WTC11 (cell line): ENCODE measurements around the gene NCL. TPM values are rescaled to one million over a fixed set of nuclear protein-coding genes. Genes with fewer than 3 reads are reported as not detected.
A peak's percentile ranks its signal among the peaks of the same experiment; 100 is the strongest.

Experiments used
- ATAC-seq: fragments of 200-7000 bp; cut with Tn5 transposase; 2 replicates; pipeline ENCODE4 v1.10.0; 2021; ENCODE audit warnings: mild to moderate bottlenecking, moderate library complexity
- CTCF ChIA-PET: fragments of 300-600 bp; sonication (Branson Sonifier 250); formaldehyde crosslinking; loops from one replicate; lab custom pipeline; 2021; ENCODE audit warnings: antibody characterized with exemption; lab: Charles Lee
- POLR2A ChIA-PET: fragments of 350-600 bp; sonication (Branson Sonifier 250); formaldehyde crosslinking; loops from one replicate; lab custom pipeline; 2021; ENCODE audit warnings: antibody characterized with exemption; lab: Charles Lee
- DNase-seq: peaks from one replicate; pipeline ENCODE4 v3.0.0; 2021; ENCODE audit warnings: low spot score
- H3K27ac Mint-ChIP-seq: 2 replicates; pipeline ENCODE4 v1.8.0; 2021; ENCODE audit warnings: mixed read lengths
- H3K27me3 Mint-ChIP-seq: 2 replicates; pipeline ENCODE4 v1.8.0; 2021; ENCODE audit warnings: low read depth, mild to moderate bottlenecking, moderate library complexity, mixed read lengths
- H3K36me3 Mint-ChIP-seq: 2 replicates; pipeline ENCODE4 v1.8.0; 2021; ENCODE audit warnings: mixed read lengths
- H3K4me1 Mint-ChIP-seq: 2 replicates; pipeline ENCODE4 v1.8.0; 2022; ENCODE audit warnings: mixed read lengths
- H3K4me3 Mint-ChIP-seq: 2 replicates; pipeline ENCODE4 v1.8.0; 2021; ENCODE audit warnings: mild to moderate bottlenecking, moderate library complexity, mixed read lengths
- H3K9me3 Mint-ChIP-seq: 2 replicates; pipeline ENCODE4 v1.8.0; 2021; ENCODE audit warnings: mixed read lengths
- CBFB ChIP-seq: sonication (generic); formaldehyde crosslinking; IDR thresholded peaks from 2 replicates; pipeline ENCODE4 v1.8.1; 2022; ENCODE audit warnings: mild to moderate bottlenecking, low read depth, missing genetic modification reagents
- ETV6 ChIP-seq: sonication (generic); formaldehyde crosslinking; IDR thresholded peaks from 2 replicates; pipeline ENCODE4 v1.8.1; 2022; ENCODE audit warnings: mild to moderate bottlenecking, missing genetic modification reagents
- FOXJ3 ChIP-seq: sonication (generic); formaldehyde crosslinking; IDR thresholded peaks from 2 replicates; pipeline ENCODE4 v1.9.0; 2021; ENCODE audit warnings: missing genetic modification reagents, mild to moderate bottlenecking, borderline replicate concordance
- IRF2 ChIP-seq: sonication (generic); formaldehyde crosslinking; IDR thresholded peaks from 2 replicates; pipeline ENCODE4 v1.8.0; 2022; ENCODE audit warnings: low read depth, missing genetic modification reagents, borderline replicate concordance
- JUN ChIP-seq: sonication (generic); formaldehyde crosslinking; IDR thresholded peaks from 2 replicates; pipeline ENCODE4 v1.8.0; 2023; ENCODE audit warnings: mild to moderate bottlenecking, missing genetic modification reagents
- PRRX2 ChIP-seq: fragments of 250-450 bp; sonication (Bioruptor Pico); IDR thresholded peaks from 2 replicates; pipeline ENCODE4 v1.8.0; 2021; ENCODE audit warnings: mild to moderate bottlenecking
- RELA ChIP-seq: sonication (generic); formaldehyde crosslinking; IDR thresholded peaks from 2 replicates; pipeline ENCODE4 v1.8.1; 2022; ENCODE audit warnings: missing genetic modification reagents, mild to moderate bottlenecking, borderline replicate concordance
- TEAD4 ChIP-seq: sonication (generic); formaldehyde crosslinking; IDR thresholded peaks from 2 replicates; pipeline ENCODE4 v1.8.0; 2022; ENCODE audit warnings: mild to moderate bottlenecking, missing genetic modification reagents
- ZNF232 ChIP-seq: sonication (generic); formaldehyde crosslinking; IDR thresholded peaks from 2 replicates; pipeline ENCODE4 v1.8.0; 2022; ENCODE audit warnings: mild to moderate bottlenecking, missing genetic modification reagents
- ZNF671 ChIP-seq: fragments of 250-450 bp; sonication (Bioruptor Pico); IDR thresholded peaks from 2 replicates; pipeline ENCODE4 v1.8.0; 2021; ENCODE audit warnings: mild to moderate bottlenecking
- total RNA-seq: library from RNA; stranded (reverse); gene quantifications from 3 replicates; pipeline ENCODE4 v1.2.3, GENCODE V29; 2021
- TF ChIP-seq, protein P1 (sequence below): sonication (generic); formaldehyde crosslinking; IDR thresholded peaks from 2 replicates; pipeline ENCODE4 v1.8.0; 2022; ENCODE audit warnings: mild to moderate bottlenecking, missing genetic modification reagents
- TF ChIP-seq, protein P2 (sequence below): sonication (generic); formaldehyde crosslinking; IDR thresholded peaks from 2 replicates; pipeline ENCODE4 v1.8.1; 2023; ENCODE audit warnings: mild to moderate bottlenecking, moderate library complexity, missing genetic modification reagents
- TF ChIP-seq, protein P3 (sequence below): sonication (generic); formaldehyde crosslinking; IDR thresholded peaks from 2 replicates; pipeline ENCODE4 v1.8.0; 2023; ENCODE audit warnings: missing genetic modification reagents, mild to moderate bottlenecking, borderline replicate concordance
- TF ChIP-seq, protein P4 (sequence below): sonication (generic); formaldehyde crosslinking; IDR thresholded peaks from 2 replicates; pipeline ENCODE4 v1.8.0; 2022; ENCODE audit warnings: mild to moderate bottlenecking, missing genetic modification reagents
- TF ChIP-seq, protein P5 (sequence below): sonication (generic); formaldehyde crosslinking; conservative IDR thresholded peaks from 2 replicates; pipeline ENCODE4 v1.8.1; 2022; ENCODE audit warnings: mild to moderate bottlenecking, missing genetic modification reagents
- TF ChIP-seq, protein P6 (sequence below): fragments of 250-450 bp; sonication (Bioruptor Pico); IDR thresholded peaks from 2 replicates; pipeline ENCODE4 v1.9.0; 2021; ENCODE audit warnings: moderate library complexity, mild to moderate bottlenecking, inconsistent platforms, borderline replicate concordance
- TF ChIP-seq, protein P7 (sequence below): sonication (generic); formaldehyde crosslinking; IDR thresholded peaks from 2 replicates; pipeline ENCODE4 v1.8.0; 2022; ENCODE audit warnings: mild to moderate bottlenecking, missing genetic modification reagents
- TF ChIP-seq, protein P8 (sequence below): fragments of 200-600 bp; IDR thresholded peaks from 2 replicates; pipeline ENCODE4 v1.8.0; 2022; ENCODE audit warnings: antibody characterized with exemption

Gene NCL
- total RNA-seq, 1 experiment from 2014 or later = 1,223 TPM

DNA sequence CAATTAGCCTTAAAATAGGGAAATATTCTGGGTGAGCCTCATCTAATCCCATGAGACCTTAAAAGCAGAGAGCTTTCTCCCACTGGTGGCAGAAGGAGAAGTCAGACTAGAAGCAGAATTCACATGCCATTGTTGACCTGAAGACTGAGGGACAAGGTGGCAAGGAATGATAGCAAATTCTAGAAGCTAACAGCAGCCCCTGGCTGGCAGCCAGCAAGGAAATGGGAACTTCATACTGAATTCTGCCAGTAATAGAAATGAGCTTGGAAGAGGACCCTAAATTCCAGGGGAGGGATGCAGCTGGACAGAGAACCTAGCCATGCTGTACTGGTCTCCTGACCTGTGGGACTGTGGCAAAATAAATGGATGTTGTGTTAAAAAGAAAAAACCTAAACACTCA, 49.3 kb downstream of the NCL start (continued):
- TF ChIP-seq, protein P1, sequence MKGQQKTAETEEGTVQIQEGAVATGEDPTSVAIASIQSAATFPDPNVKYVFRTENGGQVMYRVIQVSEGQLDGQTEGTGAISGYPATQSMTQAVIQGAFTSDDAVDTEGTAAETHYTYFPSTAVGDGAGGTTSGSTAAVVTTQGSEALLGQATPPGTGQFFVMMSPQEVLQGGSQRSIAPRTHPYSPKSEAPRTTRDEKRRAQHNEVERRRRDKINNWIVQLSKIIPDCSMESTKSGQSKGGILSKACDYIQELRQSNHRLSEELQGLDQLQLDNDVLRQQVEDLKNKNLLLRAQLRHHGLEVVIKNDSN = no peak
- TF ChIP-seq, protein P2, sequence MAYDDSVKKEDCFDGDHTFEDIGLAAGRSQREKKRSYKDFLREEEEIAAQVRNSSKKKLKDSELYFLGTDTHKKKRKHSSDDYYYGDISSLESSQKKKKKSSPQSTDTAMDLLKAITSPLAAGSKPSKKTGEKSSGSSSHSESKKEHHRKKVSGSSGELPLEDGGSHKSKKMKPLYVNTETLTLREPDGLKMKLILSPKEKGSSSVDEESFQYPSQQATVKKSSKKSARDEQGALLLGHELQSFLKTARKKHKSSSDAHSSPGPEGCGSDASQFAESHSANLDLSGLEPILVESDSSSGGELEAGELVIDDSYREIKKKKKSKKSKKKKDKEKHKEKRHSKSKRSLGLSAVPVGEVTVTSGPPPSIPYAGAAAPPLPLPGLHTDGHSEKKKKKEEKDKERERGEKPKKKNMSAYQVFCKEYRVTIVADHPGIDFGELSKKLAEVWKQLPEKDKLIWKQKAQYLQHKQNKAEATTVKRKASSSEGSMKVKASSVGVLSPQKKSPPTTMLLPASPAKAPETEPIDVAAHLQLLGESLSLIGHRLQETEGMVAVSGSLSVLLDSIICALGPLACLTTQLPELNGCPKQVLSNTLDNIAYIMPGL (CRISPR knock-in tag) = no peak
- no peak for TF ChIP-seq ZNF232 (CRISPR knock-in tag)
- TF ChIP-seq, protein P3, sequence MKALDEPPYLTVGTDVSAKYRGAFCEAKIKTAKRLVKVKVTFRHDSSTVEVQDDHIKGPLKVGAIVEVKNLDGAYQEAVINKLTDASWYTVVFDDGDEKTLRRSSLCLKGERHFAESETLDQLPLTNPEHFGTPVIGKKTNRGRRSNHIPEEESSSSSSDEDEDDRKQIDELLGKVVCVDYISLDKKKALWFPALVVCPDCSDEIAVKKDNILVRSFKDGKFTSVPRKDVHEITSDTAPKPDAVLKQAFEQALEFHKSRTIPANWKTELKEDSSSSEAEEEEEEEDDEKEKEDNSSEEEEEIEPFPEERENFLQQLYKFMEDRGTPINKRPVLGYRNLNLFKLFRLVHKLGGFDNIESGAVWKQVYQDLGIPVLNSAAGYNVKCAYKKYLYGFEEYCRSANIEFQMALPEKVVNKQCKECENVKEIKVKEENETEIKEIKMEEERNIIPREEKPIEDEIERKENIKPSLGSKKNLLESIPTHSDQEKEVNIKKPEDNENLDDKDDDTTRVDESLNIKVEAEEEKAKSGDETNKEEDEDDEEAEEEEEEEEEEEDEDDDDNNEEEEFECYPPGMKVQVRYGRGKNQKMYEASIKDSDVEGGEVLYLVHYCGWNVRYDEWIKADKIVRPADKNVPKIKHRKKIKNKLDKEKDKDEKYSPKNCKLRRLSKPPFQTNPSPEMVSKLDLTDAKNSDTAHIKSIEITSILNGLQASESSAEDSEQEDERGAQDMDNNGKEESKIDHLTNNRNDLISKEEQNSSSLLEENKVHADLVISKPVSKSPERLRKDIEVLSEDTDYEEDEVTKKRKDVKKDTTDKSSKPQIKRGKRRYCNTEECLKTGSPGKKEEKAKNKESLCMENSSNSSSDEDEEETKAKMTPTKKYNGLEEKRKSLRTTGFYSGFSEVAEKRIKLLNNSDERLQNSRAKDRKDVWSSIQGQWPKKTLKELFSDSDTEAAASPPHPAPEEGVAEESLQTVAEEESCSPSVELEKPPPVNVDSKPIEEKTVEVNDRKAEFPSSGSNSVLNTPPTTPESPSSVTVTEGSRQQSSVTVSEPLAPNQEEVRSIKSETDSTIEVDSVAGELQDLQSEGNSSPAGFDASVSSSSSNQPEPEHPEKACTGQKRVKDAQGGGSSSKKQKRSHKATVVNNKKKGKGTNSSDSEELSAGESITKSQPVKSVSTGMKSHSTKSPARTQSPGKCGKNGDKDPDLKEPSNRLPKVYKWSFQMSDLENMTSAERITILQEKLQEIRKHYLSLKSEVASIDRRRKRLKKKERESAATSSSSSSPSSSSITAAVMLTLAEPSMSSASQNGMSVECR (CRISPR knock-in tag) = no peak
- TF ChIP-seq, protein P4, sequence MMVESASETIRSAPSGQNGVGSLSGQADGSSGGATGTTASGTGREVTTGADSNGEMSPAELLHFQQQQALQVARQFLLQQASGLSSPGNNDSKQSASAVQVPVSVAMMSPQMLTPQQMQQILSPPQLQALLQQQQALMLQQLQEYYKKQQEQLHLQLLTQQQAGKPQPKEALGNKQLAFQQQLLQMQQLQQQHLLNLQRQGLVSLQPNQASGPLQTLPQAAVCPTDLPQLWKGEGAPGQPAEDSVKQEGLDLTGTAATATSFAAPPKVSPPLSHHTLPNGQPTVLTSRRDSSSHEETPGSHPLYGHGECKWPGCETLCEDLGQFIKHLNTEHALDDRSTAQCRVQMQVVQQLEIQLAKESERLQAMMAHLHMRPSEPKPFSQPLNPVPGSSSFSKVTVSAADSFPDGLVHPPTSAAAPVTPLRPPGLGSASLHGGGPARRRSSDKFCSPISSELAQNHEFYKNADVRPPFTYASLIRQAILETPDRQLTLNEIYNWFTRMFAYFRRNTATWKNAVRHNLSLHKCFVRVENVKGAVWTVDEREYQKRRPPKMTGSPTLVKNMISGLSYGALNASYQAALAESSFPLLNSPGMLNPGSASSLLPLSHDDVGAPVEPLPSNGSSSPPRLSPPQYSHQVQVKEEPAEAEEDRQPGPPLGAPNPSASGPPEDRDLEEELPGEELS = no peak

DNA sequence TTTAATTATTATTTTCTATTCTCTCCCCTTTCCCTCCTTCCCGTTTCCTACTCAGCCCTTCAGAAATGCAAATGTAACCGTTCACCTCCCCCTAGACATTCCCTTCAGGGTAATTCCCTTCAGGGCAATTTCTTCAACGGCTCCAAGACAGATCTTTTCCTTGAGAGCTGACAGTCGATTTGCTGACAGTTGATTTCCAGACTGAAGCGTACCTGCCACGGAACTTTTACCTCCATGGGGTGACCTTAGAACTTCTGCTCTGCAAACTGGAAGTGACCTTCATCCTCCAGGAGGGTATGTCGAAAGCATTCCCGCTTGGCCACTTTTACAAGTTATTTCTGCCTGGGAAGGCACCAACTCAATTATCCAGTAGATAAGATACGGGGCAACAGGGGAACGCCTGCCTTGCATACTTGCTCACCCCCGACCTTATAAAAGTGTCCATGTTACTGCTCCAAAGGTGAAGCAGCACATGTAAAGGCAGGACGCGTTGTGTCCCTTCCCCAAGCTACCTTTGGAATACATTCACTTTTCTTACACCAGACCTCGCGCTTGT, 50.3 kb downstream of the NCL start:
- ChIA-PET CTCF (interaction anchor here (0.7 to 5.8 kb wide), 16 partner anchors 8 to 222 kb away, joined by 3 to 58 read pairs (median 6); no protein-coding TSS in a partner anchor), POLR2A (interaction anchor here (0.7 to 1.3 kb wide), 2 partner anchors 14 to 221 kb away, joined by 3 to 4 read pairs; no protein-coding TSS in a partner anchor)
- H3K36me3 Mint-ChIP-seq = peaks cover 18% of the 10 kb centered on the region
- H3K4me1 Mint-ChIP-seq = peaks cover 50% of the 10 kb centered on the region
- ATAC-seq = no peak
- H3K4me3 Mint-ChIP-seq = peak overlapping the region; percentile 53
- H3K27ac Mint-ChIP-seq = peak overlapping the region; percentile 89
- peaks cover 9% of the 10 kb centered on the region for H3K9me3 Mint-ChIP-seq
- DNase-seq = no peak
- H3K27me3 Mint-ChIP-seq = no peaks in the 10 kb centered on the region
- no peak for TF ChIP-seq JUN (CRISPR knock-in tag)
- TF ChIP-seq, protein P5, sequence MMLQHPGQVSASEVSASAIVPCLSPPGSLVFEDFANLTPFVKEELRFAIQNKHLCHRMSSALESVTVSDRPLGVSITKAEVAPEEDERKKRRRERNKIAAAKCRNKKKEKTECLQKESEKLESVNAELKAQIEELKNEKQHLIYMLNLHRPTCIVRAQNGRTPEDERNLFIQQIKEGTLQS (CRISPR knock-in tag) = no peak
- TF ChIP-seq RELA (CRISPR knock-in tag) = no peak
- TF ChIP-seq IRF2 (CRISPR knock-in tag) = no peak
- no peak for TF ChIP-seq ETV6
- TF ChIP-seq, protein P6, sequence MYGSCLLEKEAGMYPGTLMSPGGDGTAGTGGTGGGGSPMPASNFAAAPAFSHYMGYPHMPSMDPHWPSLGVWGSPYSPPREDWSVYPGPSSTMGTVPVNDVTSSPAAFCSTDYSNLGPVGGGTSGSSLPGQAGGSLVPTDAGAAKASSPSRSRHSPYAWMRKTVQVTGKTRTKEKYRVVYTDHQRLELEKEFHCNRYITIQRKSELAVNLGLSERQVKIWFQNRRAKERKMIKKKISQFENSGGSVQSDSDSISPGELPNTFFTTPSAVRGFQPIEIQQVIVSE (CRISPR knock-in tag) = no peak
- TF ChIP-seq ZNF671 (CRISPR knock-in tag) = no peak
- TF ChIP-seq, protein P7, sequence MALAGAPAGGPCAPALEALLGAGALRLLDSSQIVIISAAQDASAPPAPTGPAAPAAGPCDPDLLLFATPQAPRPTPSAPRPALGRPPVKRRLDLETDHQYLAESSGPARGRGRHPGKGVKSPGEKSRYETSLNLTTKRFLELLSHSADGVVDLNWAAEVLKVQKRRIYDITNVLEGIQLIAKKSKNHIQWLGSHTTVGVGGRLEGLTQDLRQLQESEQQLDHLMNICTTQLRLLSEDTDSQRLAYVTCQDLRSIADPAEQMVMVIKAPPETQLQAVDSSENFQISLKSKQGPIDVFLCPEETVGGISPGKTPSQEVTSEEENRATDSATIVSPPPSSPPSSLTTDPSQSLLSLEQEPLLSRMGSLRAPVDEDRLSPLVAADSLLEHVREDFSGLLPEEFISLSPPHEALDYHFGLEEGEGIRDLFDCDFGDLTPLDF = no peak
- no peak for TF ChIP-seq PRRX2 (CRISPR knock-in tag)
- TF ChIP-seq, protein P8, sequence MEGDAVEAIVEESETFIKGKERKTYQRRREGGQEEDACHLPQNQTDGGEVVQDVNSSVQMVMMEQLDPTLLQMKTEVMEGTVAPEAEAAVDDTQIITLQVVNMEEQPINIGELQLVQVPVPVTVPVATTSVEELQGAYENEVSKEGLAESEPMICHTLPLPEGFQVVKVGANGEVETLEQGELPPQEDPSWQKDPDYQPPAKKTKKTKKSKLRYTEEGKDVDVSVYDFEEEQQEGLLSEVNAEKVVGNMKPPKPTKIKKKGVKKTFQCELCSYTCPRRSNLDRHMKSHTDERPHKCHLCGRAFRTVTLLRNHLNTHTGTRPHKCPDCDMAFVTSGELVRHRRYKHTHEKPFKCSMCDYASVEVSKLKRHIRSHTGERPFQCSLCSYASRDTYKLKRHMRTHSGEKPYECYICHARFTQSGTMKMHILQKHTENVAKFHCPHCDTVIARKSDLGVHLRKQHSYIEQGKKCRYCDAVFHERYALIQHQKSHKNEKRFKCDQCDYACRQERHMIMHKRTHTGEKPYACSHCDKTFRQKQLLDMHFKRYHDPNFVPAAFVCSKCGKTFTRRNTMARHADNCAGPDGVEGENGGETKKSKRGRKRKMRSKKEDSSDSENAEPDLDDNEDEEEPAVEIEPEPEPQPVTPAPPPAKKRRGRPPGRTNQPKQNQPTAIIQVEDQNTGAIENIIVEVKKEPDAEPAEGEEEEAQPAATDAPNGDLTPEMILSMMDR = no peak
- TF ChIP-seq TEAD4 = no peak; the same call in 1 of the 2 replicates
- TF ChIP-seq CBFB (CRISPR knock-in tag) = no peak
- TF ChIP-seq FOXJ3 (CRISPR knock-in tag) = no peak
